ENCODE measurements around the gene OR5AK2. TPM values are rescaled to one million over a fixed set of nuclear protein-coding genes. Genes with fewer than 3 reads are reported as not detected.

Gene OR5AK2
- total and polyA plus RNA-seq, 9 of the 15 experiments (the other 6 are each of a cell fraction or from before 2014, with no cell fraction given), result not detected

Other genes with a start within 250 kb of the OR5AK2 start
- not detected in 2 replicates for gene OR9G4, start 240.2 kb upstream of the OR5AK2 start, total RNA-seq (2014; rRNA removed)
- not detected in 2 replicates for gene OR9G4, start 240.2 kb upstream of the OR5AK2 start, total RNA-seq (2014; rRNA removed; fragmentation: Illumina TruSeq; extraction: Trizol)
- gene OR9G4, start 240.2 kb upstream of the OR5AK2 start, total RNA-seq (2015; rRNA removed; fragmentation: Illumina TruSeq; extraction: Trizol), result not detected in 2 replicates
- not detected in 2 replicates for gene OR9G4, start 240.2 kb upstream of the OR5AK2 start, total RNA-seq (2021)
- not detected in 2 replicates for gene OR9G4, start 240.2 kb upstream of the OR5AK2 start, polyA plus RNA-seq (2011; rRNA removed)
- not detected in 2 replicates for gene OR9G4, start 240.2 kb upstream of the OR5AK2 start, polyA plus RNA-seq (2014; fragmentation: Illumina TruSeq; extraction: Trizol)
- gene OR9G4, start 240.2 kb upstream of the OR5AK2 start, polyA plus RNA-seq (2014; fragmentation: Nextera tagmentation; extraction: Ambion mirVana), result not detected
- not detected in 2 replicates for gene OR9G4, start 240.2 kb upstream of the OR5AK2 start, polyA plus RNA-seq (2014; rRNA removed)
- not detected in 2 replicates for gene LRRC55, start 193.0 kb downstream of the OR5AK2 start, total RNA-seq (2014; rRNA removed)
- gene LRRC55, start 193.0 kb downstream of the OR5AK2 start, total RNA-seq (2014; rRNA removed; fragmentation: Illumina TruSeq; extraction: Trizol), result not detected in 2 replicates
- gene LRRC55, start 193.0 kb downstream of the OR5AK2 start, total RNA-seq (2015; rRNA removed; fragmentation: Illumina TruSeq; extraction: Trizol), result not detected in 2 replicates
- gene LRRC55, start 193.0 kb downstream of the OR5AK2 start, total RNA-seq (2021), result not detected in 2 replicates
- gene LRRC55, start 193.0 kb downstream of the OR5AK2 start, polyA plus RNA-seq (2011; rRNA removed), result not detected in 2 replicates
- gene LRRC55, start 193.0 kb downstream of the OR5AK2 start, polyA plus RNA-seq (2014; fragmentation: Illumina TruSeq; extraction: Trizol), result not detected in 2 replicates
- not detected for gene LRRC55, start 193.0 kb downstream of the OR5AK2 start, polyA plus RNA-seq (2014; fragmentation: Nextera tagmentation; extraction: Ambion mirVana)
- gene LRRC55, start 193.0 kb downstream of the OR5AK2 start, polyA plus RNA-seq (2014; rRNA removed), result not detected in 2 replicates
- 0.50 and 0.86 TPM in 2 replicates for gene APLNR, start 248.3 kb downstream of the OR5AK2 start, total RNA-seq (2014; rRNA removed)
- gene APLNR, start 248.3 kb downstream of the OR5AK2 start, total RNA-seq (2014; rRNA removed; fragmentation: Illumina TruSeq; extraction: Trizol), result 0.58 and 0.61 TPM in 2 replicates
- gene APLNR, start 248.3 kb downstream of the OR5AK2 start, total RNA-seq (2015; rRNA removed; fragmentation: Illumina TruSeq; extraction: Trizol), result 0.65 and 0.72 TPM in 2 replicates
- 1.9 and 2.0 TPM in 2 replicates for gene APLNR, start 248.3 kb downstream of the OR5AK2 start, total RNA-seq (2021)
- 2.0 and 2.1 TPM in 2 replicates for gene APLNR, start 248.3 kb downstream of the OR5AK2 start, polyA plus RNA-seq (2011; rRNA removed)
- gene APLNR, start 248.3 kb downstream of the OR5AK2 start, polyA plus RNA-seq (2014; fragmentation: Illumina TruSeq; extraction: Trizol), result 1.7 and 1.9 TPM in 2 replicates
- under 1 TPM; 0.15 to 0.41 TPM for gene APLNR, start 248.3 kb downstream of the OR5AK2 start, polyA plus RNA-seq (2014; fragmentation: Nextera tagmentation; extraction: Ambion mirVana)
- gene APLNR, start 248.3 kb downstream of the OR5AK2 start, polyA plus RNA-seq (2014; rRNA removed), result 0.94 and 1.4 TPM in 2 replicates